Pons (tissue), 1 donor: ENCODE results near the gene DIAPH2.

ENCODE experiments used
- DNase-seq: peaks from one replicate; pipeline ENCODE4 v3.0.0-alpha.2; 2016; ENCODE audit warnings: low spot score

Gene DIAPH2

GRCh38 chrX:97481228-97481627 lies 796.6 kb downstream of the DIAPH2 start:
- no peak for DNase-seq

GRCh38 chrX:97482666-97483300 lies 798.1 kb downstream of the DIAPH2 start:
- no peak for DNase-seq

GRCh38 chrX:97490656-97491055 lies 806.0 kb downstream of the DIAPH2 start:
- no peak for DNase-seq

- no peak for DNase-seq
Measured at GRCh38 chrX:97494756-97495372, 810.2 kb downstream of the DIAPH2 start.

- no peak for DNase-seq
Measured at GRCh38 chrX:97498093-97498492, 813.5 kb downstream of the DIAPH2 start.

GRCh38 chrX:97504431-97504830 lies 819.8 kb downstream of the DIAPH2 start:
- DNase-seq, result no peak

GRCh38 chrX:97517763-97518162 lies 833.1 kb downstream of the DIAPH2 start:
- no peak for DNase-seq

- DNase-seq, result no peak
Measured at GRCh38 chrX:97522307-97522706, 837.7 kb downstream of the DIAPH2 start.

GRCh38 chrX:97524340-97524739 lies 839.7 kb downstream of the DIAPH2 start:
- DNase-seq, result no peak

GRCh38 chrX:97524997-97525396 lies 840.4 kb downstream of the DIAPH2 start:
- DNase-seq, result no peak

- no peak for DNase-seq
Measured at GRCh38 chrX:97525981-97526380, 841.3 kb downstream of the DIAPH2 start.

- DNase-seq, result no peak
Measured at GRCh38 chrX:97527725-97528124, 843.1 kb downstream of the DIAPH2 start.

GRCh38 chrX:97529536-97530200 lies 845.0 kb downstream of the DIAPH2 start:
- peak; percentile 16 for DNase-seq

- no peak for DNase-seq
Measured at GRCh38 chrX:97531825-97532224, 847.2 kb downstream of the DIAPH2 start.

- no peak for DNase-seq
Measured at GRCh38 chrX:97538745-97539144, 854.1 kb downstream of the DIAPH2 start.

GRCh38 chrX:97539970-97540519 lies 855.4 kb downstream of the DIAPH2 start:
- no peak for DNase-seq

GRCh38 chrX:97547877-97548578 lies 863.4 kb downstream of the DIAPH2 start:
- no peak for DNase-seq

- no peak for DNase-seq
Measured at GRCh38 chrX:97551821-97552220, 867.2 kb downstream of the DIAPH2 start.

GRCh38 chrX:97553833-97554232 lies 869.2 kb downstream of the DIAPH2 start:
- DNase-seq, result no peak

- DNase-seq, result no peak
Measured at GRCh38 chrX:97556359-97556758, 871.7 kb downstream of the DIAPH2 start.

GRCh38 chrX:97563531-97564133 lies 879.0 kb downstream of the DIAPH2 start:
- peak; percentile 55 for DNase-seq

- DNase-seq, result no peak
Measured at GRCh38 chrX:97564496-97564895, 879.9 kb downstream of the DIAPH2 start.
